Caco-2 (cell line): ENCODE measurements around the gene ENTPD1. TPM values are rescaled to one million over a fixed set of nuclear protein-coding genes. Genes with fewer than 3 reads are reported as not detected.
"Not testable (repeated sequence)": the region's sequence is repeated elsewhere in the genome, so short reads cannot be mapped to it uniquely, and the experiment has no call there.

Experiments used
- BruUV-seq: library from RNA; stranded (reverse); fragments of 400-500 nt; replicated peaks from 2 replicates; lab custom pipeline; 2021; lab: Mats Ljungman, UMichigan
- CTCF ChIA-PET: fragments of 300-600 bp; sonication (Branson Sonifier 250); formaldehyde crosslinking; loops from one replicate; lab custom pipeline; 2022; ENCODE audit warnings: antibody characterized with exemption; lab: Charles Lee
- POLR2A ChIA-PET: fragments of 300-600 bp; sonication (Branson Sonifier 250); formaldehyde crosslinking; loops from one replicate; lab custom pipeline; 2022; ENCODE audit warnings: antibody characterized with exemption; lab: Charles Lee
- DNase-seq, 2 experiments: peaks; one replicate each; pipeline versions ENCODE4 v3.0.0 to v3.0.0-alpha.2; 2020 to 2022
- H3K27me3 ChIP-seq: replicated peaks from 2 replicates; pipeline ENCODE4 v1.6.0; 2011; ENCODE audit warnings: low read length; ENCODE audit not compliant: control insufficient read depth, insufficient read depth
- H3K36me3 ChIP-seq: 2 replicates; pipeline ENCODE4 v1.5.1; 2011; ENCODE audit warnings: low read length; ENCODE audit not compliant: control insufficient read depth, insufficient read depth
- H3K4me1 ChIP-seq: fragments of 250-450 bp; sonication (Bioruptor Pico); 2 replicates; pipeline ENCODE4 v1.5.1; 2020; ENCODE audit warnings: mild to moderate bottlenecking
- H3K4me3 ChIP-seq: 2 replicates; pipeline ENCODE4 v1.5.1; 2011; ENCODE audit warnings: low read depth, mild to moderate bottlenecking, control low read depth, low read length
- H3K9me3 ChIP-seq: fragments of 250-450 bp; sonication (Bioruptor Pico); 2 replicates; pipeline ENCODE4 v1.5.1; 2020; ENCODE audit warnings: mild to moderate bottlenecking, moderate library complexity
- H3K27ac Mint-ChIP-seq: one replicate; pipeline ENCODE4 v1.8.0; 2022; ENCODE audit warnings: mixed read lengths; ENCODE audit not compliant: unreplicated experiment
- H3K27me3 Mint-ChIP-seq: one replicate; pipeline ENCODE4 v1.8.0; 2022; ENCODE audit warnings: mixed read lengths; ENCODE audit not compliant: insufficient read depth, unreplicated experiment
- H3K36me3 Mint-ChIP-seq: one replicate; pipeline ENCODE4 v1.8.0; 2022; ENCODE audit warnings: mild to moderate bottlenecking, mixed read lengths; ENCODE audit not compliant: insufficient read depth, unreplicated experiment
- H3K4me1 Mint-ChIP-seq: one replicate; pipeline ENCODE4 v1.8.0; 2022; ENCODE audit warnings: low read depth, mixed read lengths; ENCODE audit not compliant: unreplicated experiment
- H3K4me3 Mint-ChIP-seq: one replicate; pipeline ENCODE4 v1.8.0; 2022; ENCODE audit warnings: mild to moderate bottlenecking, moderate library complexity, mixed read lengths; ENCODE audit not compliant: unreplicated experiment
- H3K9me3 Mint-ChIP-seq: one replicate; pipeline ENCODE4 v1.8.0; 2022; ENCODE audit warnings: mixed read lengths; ENCODE audit not compliant: unreplicated experiment
- intact Hi-C: fragments of 100-400 bp; cut with micrococcal nuclease; formaldehyde crosslinking; loops from one replicate; pipeline ENCODE4 v1.10.0; 2022; ENCODE audit not compliant: unreplicated experiment
- total RNA-seq: library from RNA; stranded (reverse); gene quantifications from 2 replicates; pipeline ENCODE4 v1.2.3, GENCODE V29; 2022
- TF ChIP-seq, protein P1 (sequence below), 2 experiments: fragments of 200-600 bp in 1 of 2; IDR thresholded peaks; 1 replicate in 1 of 2; 2 replicates in 1 of 2; pipeline versions ENCODE4 v1.5.1 to v1.8.0; 2011 to 2022; ENCODE audit warnings: antibody characterized with exemption in 1 of 2, control low read depth in 1 of 2, inconsistent platforms in 1 of 2, low read depth in 1 of 2, low read length in 1 of 2, mild to moderate bottlenecking in 1 of 2, moderate library complexity in 1 of 2; ENCODE audit not compliant: insufficient read depth in 1 of 2, severe bottlenecking in 1 of 2, unreplicated experiment in 1 of 2

Gene ENTPD1
- total RNA-seq, 1 experiment from 2014 or later, result 2.2 TPM

DNA sequence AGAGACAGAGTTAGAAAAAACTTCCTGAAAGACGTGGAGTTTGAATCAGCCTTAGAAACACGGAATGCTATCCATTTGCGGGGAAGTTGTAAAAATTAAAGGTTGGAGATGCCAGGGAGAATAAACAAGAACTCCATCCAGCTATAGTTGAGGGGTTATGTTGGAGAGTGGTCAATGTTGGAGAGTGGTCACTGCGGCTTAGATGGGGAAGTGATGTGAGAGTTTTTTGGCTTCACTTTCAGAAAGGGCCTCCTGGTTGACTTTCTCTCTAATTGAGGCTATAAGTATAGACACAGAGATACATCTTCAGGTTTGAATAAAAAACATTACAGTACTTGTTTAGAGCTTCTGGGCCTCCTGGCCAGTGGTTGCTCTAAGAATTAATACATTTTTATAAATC, 152.5 kb downstream of the ENTPD1 start:
- Histone ChIP-seq H3K27me3 (no peaks in the 10 kb centered on the region), H3K9me3 (no peaks in the 10 kb centered on the region), H3K4me3 (no peak overlapping the region; the same call in 1 of the 2 replicates), H3K4me1 (no peaks in the 10 kb centered on the region), H3K36me3 (no peaks in the 10 kb centered on the region)
- DNase-seq, result no peak
- intact Hi-C loops, result loop anchor here (5.0 kb wide), 1 partner anchor 216 kb away; the partner anchor contains the start of gene TCTN3
- H3K4me3 Mint-ChIP-seq, result peak overlapping the region; percentile 91
- H3K27ac Mint-ChIP-seq, result no peak overlapping the region
- POLR2A ChIA-PET, result no interaction called here
- no peaks in the 10 kb centered on the region for H3K9me3 Mint-ChIP-seq
- CTCF ChIA-PET, result interaction anchor here (0.6 to 2.1 kb wide), 4 partner anchors 43 to 215 kb away, joined by 3 to 31 read pairs (median 3); partner anchors contain the start of gene TCTN3
- peaks cover 7% of the 10 kb centered on the region for H3K4me1 Mint-ChIP-seq
- TF ChIP-seq, protein P1, sequence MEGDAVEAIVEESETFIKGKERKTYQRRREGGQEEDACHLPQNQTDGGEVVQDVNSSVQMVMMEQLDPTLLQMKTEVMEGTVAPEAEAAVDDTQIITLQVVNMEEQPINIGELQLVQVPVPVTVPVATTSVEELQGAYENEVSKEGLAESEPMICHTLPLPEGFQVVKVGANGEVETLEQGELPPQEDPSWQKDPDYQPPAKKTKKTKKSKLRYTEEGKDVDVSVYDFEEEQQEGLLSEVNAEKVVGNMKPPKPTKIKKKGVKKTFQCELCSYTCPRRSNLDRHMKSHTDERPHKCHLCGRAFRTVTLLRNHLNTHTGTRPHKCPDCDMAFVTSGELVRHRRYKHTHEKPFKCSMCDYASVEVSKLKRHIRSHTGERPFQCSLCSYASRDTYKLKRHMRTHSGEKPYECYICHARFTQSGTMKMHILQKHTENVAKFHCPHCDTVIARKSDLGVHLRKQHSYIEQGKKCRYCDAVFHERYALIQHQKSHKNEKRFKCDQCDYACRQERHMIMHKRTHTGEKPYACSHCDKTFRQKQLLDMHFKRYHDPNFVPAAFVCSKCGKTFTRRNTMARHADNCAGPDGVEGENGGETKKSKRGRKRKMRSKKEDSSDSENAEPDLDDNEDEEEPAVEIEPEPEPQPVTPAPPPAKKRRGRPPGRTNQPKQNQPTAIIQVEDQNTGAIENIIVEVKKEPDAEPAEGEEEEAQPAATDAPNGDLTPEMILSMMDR (IDR thresholded peaks at IDR 0.05; ENCODE audit: insufficient read depth in 1 of 2, low read depth in 1 of 2, low read length in 1 of 2, severe bottlenecking in 1 of 2, unreplicated experiment in 1 of 2), result no peak
- peaks cover 6% of the 10 kb centered on the region for H3K27me3 Mint-ChIP-seq
- no TSS peak for BruUV-seq
- peaks cover 9% of the 10 kb centered on the region for H3K36me3 Mint-ChIP-seq

DNA sequence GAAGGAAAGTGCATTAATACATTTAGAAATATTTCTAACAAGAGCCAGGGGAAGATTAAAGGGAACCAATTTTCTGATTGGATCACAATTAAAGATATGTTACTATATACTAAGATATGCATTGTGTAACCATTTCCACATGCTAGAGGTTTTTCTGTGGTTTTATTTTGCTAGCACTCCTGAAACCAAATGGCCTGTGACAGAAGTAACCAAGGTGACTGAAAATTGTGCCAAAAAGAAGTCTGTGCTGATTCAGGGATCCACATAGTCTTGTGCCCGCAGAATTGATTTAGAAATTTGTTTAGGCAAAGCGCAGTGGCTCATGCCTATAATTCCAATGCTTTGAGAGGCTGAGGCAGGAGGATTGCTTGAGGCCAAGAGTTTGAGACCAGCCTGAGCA, 153.6 kb downstream of the ENTPD1 start:
- Histone ChIP-seq H3K4me1 (no peaks in the 10 kb centered on the region), H3K27me3 (no peaks in the 10 kb centered on the region), H3K9me3 (no peaks in the 10 kb centered on the region), H3K4me3 (no peak overlapping the region), H3K36me3 (no peaks in the 10 kb centered on the region)
- peaks cover 7% of the 10 kb centered on the region for H3K4me1 Mint-ChIP-seq
- H3K4me3 Mint-ChIP-seq, result no peak overlapping the region
- peaks cover 9% of the 10 kb centered on the region for H3K36me3 Mint-ChIP-seq
- BruUV-seq, result no TSS peak
- no peak overlapping the region for H3K27ac Mint-ChIP-seq
- CTCF ChIA-PET, result no interaction called here
- TF ChIP-seq, protein P1 (IDR thresholded peaks at IDR 0.05; ENCODE audit: insufficient read depth in 1 of 2, low read depth in 1 of 2, low read length in 1 of 2, severe bottlenecking in 1 of 2, unreplicated experiment in 1 of 2), result no peak
- H3K9me3 Mint-ChIP-seq, result no peaks in the 10 kb centered on the region
- intact Hi-C loops, result loop anchor here (5.0 kb wide), 1 partner anchor 217 kb away; the partner anchor contains the start of gene TCTN3
- H3K27me3 Mint-ChIP-seq, result peaks cover 10% of the 10 kb centered on the region
- POLR2A ChIA-PET, result no interaction called here
- no peak for DNase-seq

DNA sequence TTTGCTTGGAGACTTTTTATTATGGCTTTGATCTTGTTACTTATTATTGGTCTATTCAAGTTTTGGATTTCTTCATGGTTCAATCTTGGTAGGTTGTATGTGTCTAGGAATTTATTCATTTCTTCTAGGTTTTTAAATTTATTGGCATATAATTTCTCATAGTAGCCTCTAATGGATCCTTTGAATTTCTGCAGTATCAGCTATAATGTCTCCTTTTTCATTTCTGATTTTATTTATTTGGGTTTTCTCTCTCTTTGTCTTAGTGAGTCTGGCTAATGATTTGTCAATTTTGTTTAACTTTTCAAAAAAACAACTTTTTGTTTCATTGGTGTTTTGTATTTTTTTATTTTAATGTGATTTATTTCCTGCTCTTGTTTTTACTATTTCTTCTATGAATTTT, 160.1 kb downstream of the ENTPD1 start:
- POLR2A ChIA-PET, BruUV-seq, H3K4me1 Mint-ChIP-seq: not testable (repeated sequence)

More for the DNA sequence above, 160.1 kb downstream of the ENTPD1 start:
- intact Hi-C loops, H3K36me3 Mint-ChIP-seq, H3K9me3 Mint-ChIP-seq, H3K4me3 Mint-ChIP-seq, H3K4me3 ChIP-seq, CTCF ChIA-PET, H3K27me3 ChIP-seq, H3K9me3 ChIP-seq, H3K36me3 ChIP-seq, H3K27ac Mint-ChIP-seq, H3K4me1 ChIP-seq, DNase-seq: not testable (repeated sequence)
- peaks cover 13% of the 10 kb centered on the region for H3K27me3 Mint-ChIP-seq

Other genes starting within 250 kb of the ENTPD1 start
- gene SORBS1, start 194.8 kb upstream of the ENTPD1 start, total RNA-seq, result 39.3 and 44.1 TPM in 2 replicates
- gene ALDH18A1, start 99.5 kb upstream of the ENTPD1 start, total RNA-seq, result 166 and 169 TPM in 2 replicates
- 49.2 and 52.1 TPM in 2 replicates for gene TCTN3, start 62.2 kb upstream of the ENTPD1 start, total RNA-seq
- 0.39 and 0.77 TPM in 2 replicates for gene CC2D2B, start 151.8 kb downstream of the ENTPD1 start, total RNA-seq